Left renal cortex interstitium (tissue), 4 donors: ENCODE data around the gene LAMC2. TPM values are rescaled to one million over a fixed set of nuclear protein-coding genes. Genes with fewer than 3 reads are reported as not detected.

Source experiments
- DNase-seq, 4 donors: peaks; one replicate each; pipeline ENCODE4 v3.0.0-alpha.2; 2013; ENCODE audit warnings: low read depth in 4 of 4, low spot score in 2 of 4, missing footprints in 1 of 4
- polyA plus RNA-seq, 4 donors: library from polyadenylated mRNA; unstranded; fragments of 120-200 nt; gene quantifications; one replicate each; pipeline ENCODE4 v1.2.1, GENCODE V29; 2013; ENCODE audit not compliant: insufficient read length in 4 of 4

Gene LAMC2
- polyA plus RNA-seq, 4 donors, result 4.9 to 8.6 (median 5.5) TPM

- no peak for DNase-seq
Measured at GRCh38 chr1:183210681-183211080, 24.6 kb downstream of the LAMC2 start.

- no peak for DNase-seq
Measured at GRCh38 chr1:183212870-183213269, 26.8 kb downstream of the LAMC2 start.

- no peak for DNase-seq
Measured at GRCh38 chr1:183214021-183214970, 28.2 kb downstream of the LAMC2 start.

DNA sequence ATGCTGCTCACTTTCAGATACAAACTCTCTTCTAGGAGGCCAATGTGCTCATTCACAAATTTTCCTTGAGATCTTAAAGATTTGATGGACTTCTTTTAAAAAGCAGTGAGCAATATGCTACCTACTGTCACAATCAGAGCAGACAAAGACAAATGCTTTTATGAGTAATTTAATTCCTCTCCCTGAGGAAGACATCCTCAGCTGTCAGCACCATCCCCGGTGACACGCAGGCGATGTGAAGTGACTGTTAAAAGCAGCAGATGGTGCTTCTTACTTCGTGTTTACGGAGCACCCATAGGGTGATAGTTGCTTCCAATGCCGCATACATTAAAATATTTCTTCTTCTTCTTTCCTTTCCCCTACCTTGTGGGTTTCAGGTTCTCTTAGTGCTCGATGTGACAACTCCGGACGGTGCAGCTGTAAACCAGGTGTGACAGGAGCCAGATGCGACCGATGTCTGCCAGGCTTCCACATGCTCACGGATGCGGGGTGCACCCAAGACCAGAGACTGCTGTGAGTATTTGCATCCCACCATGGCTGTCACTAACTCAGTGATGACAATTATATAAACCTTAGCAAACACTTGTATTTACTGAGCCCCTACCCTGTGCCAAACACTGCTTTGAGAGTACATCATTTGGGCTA lies 29.1 kb downstream of the LAMC2 start:
- DNase-seq, result no peak

DNA sequence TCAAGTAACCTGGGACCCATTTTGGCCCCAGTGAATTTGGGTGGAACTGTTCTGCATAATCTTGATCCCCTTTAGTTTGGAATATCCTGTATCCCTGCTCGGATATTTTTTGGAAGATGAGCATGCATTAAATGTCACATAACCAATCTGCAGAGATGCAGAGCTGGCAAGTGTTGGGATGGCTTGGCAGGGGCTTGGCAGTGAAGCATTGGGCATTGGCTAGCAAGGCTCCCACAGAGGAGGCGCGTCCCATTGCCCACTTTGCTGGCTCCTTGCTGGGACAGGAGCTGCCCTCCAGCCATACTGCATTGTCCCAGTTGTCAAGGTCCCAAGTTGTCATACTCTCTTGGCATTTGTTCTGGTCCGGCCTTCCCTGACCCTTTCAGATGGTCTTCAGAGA lies 29.9 kb downstream of the LAMC2 start:
- DNase-seq, result no peak

DNA sequence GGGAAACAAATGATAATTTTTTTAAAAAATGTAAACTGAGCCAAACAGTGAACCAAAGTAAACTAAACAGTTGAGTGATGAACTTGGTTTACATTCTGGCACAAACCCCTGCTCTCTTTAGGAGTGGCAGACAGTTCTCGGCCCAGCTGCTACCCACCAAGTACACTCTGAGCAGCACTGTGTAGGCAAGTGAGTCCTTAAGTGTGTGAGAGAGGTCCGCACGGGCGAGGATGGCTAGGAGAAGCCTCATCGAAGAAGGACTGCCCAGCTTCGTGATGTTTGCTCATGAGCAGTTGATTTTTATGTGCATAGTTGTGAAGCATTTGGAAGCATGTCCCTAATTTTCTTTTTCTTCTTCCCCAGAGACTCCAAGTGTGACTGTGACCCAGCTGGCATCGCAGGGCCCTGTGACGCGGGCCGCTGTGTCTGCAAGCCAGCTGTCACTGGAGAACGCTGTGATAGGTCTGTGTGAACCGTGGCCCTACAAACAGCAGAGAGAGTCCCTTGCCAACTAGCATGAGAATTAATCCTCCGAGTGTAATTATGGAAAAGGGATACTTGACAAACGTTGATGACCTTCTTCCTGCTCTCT lies 32.1 kb downstream of the LAMC2 start:
- no peak for DNase-seq

DNA sequence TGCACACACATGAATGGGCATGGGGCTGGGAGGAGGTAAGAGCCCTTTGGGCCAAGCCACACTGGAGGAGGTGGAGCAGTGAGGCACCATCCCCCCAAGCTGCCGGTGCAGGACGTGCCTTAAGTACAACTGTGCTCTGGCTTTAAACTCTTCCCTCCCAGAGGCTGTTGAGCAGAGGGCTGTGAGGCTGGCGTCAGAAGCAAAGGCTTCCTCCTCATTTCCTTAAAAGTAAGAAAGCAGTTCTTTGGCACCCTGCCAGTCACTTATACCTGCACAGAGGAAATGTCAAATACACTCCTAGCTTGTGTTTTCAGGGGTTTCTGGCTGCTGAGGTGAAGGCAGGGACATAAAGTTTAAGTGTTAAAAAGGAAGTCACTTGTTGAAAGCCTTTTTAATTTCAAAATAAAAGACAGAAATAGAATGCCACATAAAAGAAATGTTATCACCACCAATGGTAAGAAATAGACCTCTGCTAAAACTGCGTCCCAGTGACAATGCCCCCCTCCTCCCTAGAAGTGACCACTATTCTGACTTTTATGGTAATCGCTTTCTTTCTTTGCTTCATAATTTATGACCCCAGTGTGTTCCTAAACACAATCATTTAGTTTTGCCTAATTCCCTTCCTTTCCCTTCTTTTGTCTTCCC lies 33.0 kb downstream of the LAMC2 start:
- DNase-seq, result peak in 2 of 4 donors; percentile 53 to 66

- no peak for DNase-seq
Measured at GRCh38 chr1:183219616-183220009, 33.5 kb downstream of the LAMC2 start.

DNA sequence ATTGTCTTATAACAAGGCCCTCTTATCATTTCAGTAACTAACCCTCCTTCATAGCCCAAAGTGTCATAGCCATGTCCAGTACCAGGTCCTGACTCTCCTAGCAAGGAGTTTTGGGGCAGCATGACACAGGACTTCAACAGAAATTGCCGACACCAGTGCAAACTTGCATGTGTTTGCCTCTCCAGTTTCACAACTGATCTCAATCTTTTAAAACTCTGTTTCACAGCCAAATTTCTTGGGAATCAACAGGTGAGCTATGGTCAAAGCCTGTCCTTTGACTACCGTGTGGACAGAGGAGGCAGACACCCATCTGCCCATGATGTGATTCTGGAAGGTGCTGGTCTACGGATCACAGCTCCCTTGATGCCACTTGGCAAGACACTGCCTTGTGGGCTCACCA lies 36.8 kb downstream of the LAMC2 start:
- DNase-seq, result no peak

DNA sequence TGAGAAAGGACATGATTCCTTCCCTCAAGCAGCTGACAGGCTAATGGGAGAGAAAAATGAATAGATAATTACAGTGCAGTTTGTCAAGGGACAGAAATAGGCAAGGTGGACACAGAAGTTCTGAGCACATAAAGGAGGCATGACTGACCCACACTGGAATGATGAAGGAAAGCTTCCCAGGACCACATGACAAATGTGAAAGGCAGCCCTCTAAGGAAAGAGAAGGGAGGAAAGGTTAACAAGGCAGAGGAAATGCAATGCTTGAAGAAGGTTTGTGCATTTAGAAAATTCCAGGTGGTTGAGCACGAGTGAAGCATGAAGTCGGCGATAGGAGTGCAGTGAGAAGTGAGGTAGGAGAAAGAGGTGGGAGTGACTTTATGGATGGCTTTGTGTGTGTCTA lies 37.4 kb downstream of the LAMC2 start:
- no peak for DNase-seq

GRCh38 chr1:183226361-183226760 lies 40.3 kb downstream of the LAMC2 start:
- no peak for DNase-seq

- DNase-seq, result peak in 3 of 4 donors; percentile 69 to 82 (median 76)
Measured at GRCh38 chr1:183226963-183227362, 40.9 kb downstream of the LAMC2 start.

GRCh38 chr1:183227422-183228346 lies 41.6 kb downstream of the LAMC2 start:
- no peak for DNase-seq

DNA sequence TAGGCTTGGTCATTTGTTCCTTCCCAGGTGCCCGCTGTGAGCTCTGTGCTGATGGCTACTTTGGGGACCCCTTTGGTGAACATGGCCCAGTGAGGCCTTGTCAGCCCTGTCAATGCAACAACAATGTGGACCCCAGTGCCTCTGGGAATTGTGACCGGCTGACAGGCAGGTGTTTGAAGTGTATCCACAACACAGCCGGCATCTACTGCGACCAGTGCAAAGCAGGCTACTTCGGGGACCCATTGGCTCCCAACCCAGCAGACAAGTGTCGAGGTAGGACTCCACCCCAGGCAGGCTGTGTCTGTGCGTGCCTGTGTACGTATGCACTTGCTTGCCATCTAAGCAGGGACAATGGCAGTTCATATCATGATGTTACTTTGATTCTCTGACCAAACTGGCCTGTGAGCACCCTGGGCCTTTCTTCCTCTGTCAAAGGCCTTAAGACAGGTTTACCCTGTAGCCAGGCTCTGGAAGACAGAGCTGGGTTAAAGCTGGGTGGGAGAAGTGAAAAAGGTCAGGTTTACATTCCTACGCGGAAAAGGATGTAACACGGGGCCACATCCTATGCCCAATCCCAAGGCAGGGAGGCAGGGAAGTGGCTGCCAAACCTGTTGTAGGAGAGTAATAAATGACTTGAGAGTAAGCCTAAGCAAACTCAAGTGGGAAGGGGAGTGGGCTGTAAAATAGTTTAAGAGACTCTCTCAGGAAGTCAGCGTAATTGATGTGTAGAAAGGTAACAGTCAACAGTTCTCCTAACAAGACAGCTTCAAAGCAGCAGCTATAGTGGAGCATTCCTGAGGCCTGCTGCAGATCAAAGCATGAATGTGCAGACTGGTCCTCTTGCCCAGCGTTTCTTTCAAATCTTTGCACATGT lies 42.5 kb downstream of the LAMC2 start:
- no peak for DNase-seq

DNA sequence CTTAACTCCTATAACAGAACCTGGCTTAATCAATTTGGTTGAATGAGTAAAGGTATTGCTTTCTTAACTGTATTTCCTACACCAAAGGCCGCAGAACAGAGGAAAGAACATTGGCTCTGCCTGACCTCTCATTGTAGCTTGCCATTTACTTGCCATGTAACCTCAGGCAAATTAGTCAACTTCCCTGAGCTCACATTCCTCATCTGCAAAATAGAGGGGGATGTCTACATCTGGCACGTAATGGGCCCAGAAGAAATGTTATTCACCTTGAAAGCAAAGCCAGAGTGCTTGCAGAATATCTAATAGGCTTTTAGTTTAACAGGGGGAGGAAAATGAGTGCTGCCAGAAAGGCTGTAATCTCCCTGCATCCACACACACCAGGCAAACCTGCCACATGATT lies 44.3 kb downstream of the LAMC2 start:
- DNase-seq, result no peak

GRCh38 chr1:183231545-183231944 lies 45.5 kb downstream of the LAMC2 start:
- no peak for DNase-seq

- no peak for DNase-seq
Measured at GRCh38 chr1:183233113-183233512, 47.0 kb downstream of the LAMC2 start.

DNA sequence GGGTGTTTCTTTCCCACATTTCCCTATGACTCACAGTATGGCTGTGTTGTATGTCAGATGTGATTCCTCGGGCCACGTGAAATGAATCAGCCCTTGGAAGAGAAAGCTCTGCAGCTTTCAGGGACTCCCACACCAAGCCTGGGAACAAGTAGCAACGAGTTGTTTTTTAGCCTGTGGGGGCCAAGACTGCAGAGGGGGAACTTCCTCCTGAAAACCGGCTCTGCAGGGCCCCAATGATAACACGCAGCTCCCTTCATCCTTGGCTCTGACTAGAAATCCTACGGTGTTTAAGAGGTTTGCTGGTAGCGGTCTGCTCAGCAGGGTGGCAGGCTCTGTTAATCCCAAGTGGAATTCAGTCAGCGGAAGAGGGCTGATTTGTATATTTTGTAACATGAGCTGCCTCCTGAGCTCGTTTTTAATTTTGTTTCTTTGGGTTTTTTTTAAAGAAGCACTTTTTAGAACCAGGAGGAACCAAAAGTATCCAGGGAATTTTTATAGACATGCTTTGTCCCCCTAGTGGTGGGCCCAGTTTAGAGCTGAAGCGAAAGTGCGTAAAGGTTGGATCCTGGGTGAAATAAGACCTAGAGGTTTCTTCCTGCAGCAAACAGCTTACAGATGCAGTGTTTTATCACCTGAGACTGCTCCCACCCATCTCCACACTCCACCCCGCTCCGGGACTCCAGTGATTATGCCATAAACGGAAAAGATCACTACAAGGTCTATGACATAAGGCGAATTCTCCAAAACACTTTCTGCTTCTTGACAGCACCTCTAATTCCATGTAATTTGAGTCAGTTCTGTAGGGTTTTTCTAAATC lies 48.8 kb downstream of the LAMC2 start:
- DNase-seq, result peak in 3 of 4 donors; percentile 63 to 72 (median 63)
